ENCODE data around the gene ARHGAP29.

The ARHGAP29 gene

GRCh38 chr1:94259635-94260289 is 22.4 kb upstream of the ARHGAP29 start:
- DNase-seq (ENCODE audit: low read depth) = no peak

GRCh38 chr1:94258873-94259331 is 21.5 kb upstream of the ARHGAP29 start:
- DNase-seq (ENCODE audit: low read depth) = no peak

GRCh38 chr1:94257444-94257843 is 20.1 kb upstream of the ARHGAP29 start:
- no peak for DNase-seq (ENCODE audit: low read depth)

GRCh38 chr1:94255476-94255875 is 18.1 kb upstream of the ARHGAP29 start:
- no peak for DNase-seq (ENCODE audit: low read depth)

GRCh38 chr1:94254073-94254810 is 16.9 kb upstream of the ARHGAP29 start:
- no peak for DNase-seq (ENCODE audit: low read depth)

GRCh38 chr1:94253456-94254017 is 16.2 kb upstream of the ARHGAP29 start:
- DNase-seq (ENCODE audit: low read depth) = no peak

GRCh38 chr1:94250341-94250740 is 13.0 kb upstream of the ARHGAP29 start:
- DNase-seq (ENCODE audit: low read depth) = no peak

- DNase-seq (ENCODE audit: low read depth) = no peak
Observed at GRCh38 chr1:94248956-94249688, 11.7 kb upstream of the ARHGAP29 start.

GRCh38 chr1:94247138-94248094 is 10.0 kb upstream of the ARHGAP29 start:
- DNase-seq (ENCODE audit: low read depth) = no peak

GRCh38 chr1:94246692-94247137 is 9.3 kb upstream of the ARHGAP29 start:
- no peak for DNase-seq (ENCODE audit: low read depth)

GRCh38 chr1:94245747-94246438 is 8.5 kb upstream of the ARHGAP29 start:
- DNase-seq (ENCODE audit: low read depth) = no peak

GRCh38 chr1:94244816-94245215 is 7.4 kb upstream of the ARHGAP29 start:
- no peak for DNase-seq (ENCODE audit: low read depth)

- no peak for DNase-seq (ENCODE audit: low read depth)
Observed at GRCh38 chr1:94243665-94244064, 6.3 kb upstream of the ARHGAP29 start.

GRCh38 chr1:94240822-94241221 is 3.4 kb upstream of the ARHGAP29 start:
- no peak for DNase-seq (ENCODE audit: low read depth)

GRCh38 chr1:94239796-94240195 is 2.4 kb upstream of the ARHGAP29 start:
- DNase-seq (ENCODE audit: low read depth) = no peak

GRCh38 chr1:94239051-94239450 is 1.7 kb upstream of the ARHGAP29 start:
- DNase-seq (ENCODE audit: low read depth) = no peak

GRCh38 chr1:94236630-94237290 is 624 bp downstream of the ARHGAP29 start:
- DNase-seq (ENCODE audit: low read depth) = no peak

- no peak for DNase-seq (ENCODE audit: low read depth)
Observed at GRCh38 chr1:94236013-94236491, 1.3 kb downstream of the ARHGAP29 start.

- no peak for DNase-seq (ENCODE audit: low read depth)
Observed at GRCh38 chr1:94235189-94236012, 2.0 kb downstream of the ARHGAP29 start.

Data from stimulated activated CD8-positive, alpha-beta memory T cell treated with anti-CD3 and anti-CD28 coated beads, Interleukin-4, amount 100 ng/mL, for 24 hours (primary cell).